ENCODE data around the gene DGLUCY. TPM values are rescaled to one million over a fixed set of nuclear protein-coding genes. Genes with fewer than 3 reads are reported as not detected.

Gene DGLUCY
- total and polyA plus RNA-seq, 4 donors = 17.9 to 58.1 (median 24.9) TPM

DNA sequence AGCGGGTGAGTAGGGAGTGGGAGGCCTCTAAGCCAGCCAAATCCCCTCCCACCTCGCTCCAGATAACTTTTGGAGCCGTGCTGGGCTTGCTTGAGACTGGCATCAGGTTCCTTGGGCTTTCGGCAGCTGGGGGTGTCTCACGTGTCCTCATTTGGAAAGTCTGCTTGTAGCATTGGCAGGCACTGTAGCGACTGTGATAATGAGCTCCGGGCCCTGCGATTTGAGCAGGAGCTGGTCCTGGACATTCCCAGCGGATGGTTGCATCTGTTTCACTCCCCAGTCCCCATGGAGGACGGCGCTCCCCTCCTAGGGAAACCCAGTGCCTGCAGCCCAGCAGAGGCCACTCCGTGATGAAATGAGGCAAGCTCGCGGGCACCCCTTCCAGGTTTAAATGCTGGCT, 49.4 kb downstream of the DGLUCY start:
- no peak for DNase-seq (ENCODE audit: low spot score)
- peaks cover 2 to 42% (median 36%) of the 10 kb centered on the region in 4 donors for H3K36me3 ChIP-seq (ENCODE audit: control insufficient read depth in 4 of 4, insufficient read depth in 3 of 4, low read depth in 1 of 4, low read length in 3 of 4)
- peaks cover 2 to 33% (median 18%) of the 10 kb centered on the region in 4 donors for H3K4me1 ChIP-seq (ENCODE audit: control insufficient read depth in 4 of 4, insufficient read depth in 4 of 4, low read length in 3 of 4)
- H3K27me3 ChIP-seq (ENCODE audit: control insufficient read depth in 4 of 4, insufficient read depth in 4 of 4, low read length in 3 of 4) = no peaks in the 10 kb centered on the region
- no peaks in the 10 kb centered on the region for H3K9me3 ChIP-seq (ENCODE audit: control insufficient read depth in 4 of 4, low read length in 3 of 4)
- no peak overlapping the region for H3K9ac ChIP-seq (ENCODE audit: low read depth in 1 of 2, low read length in 2 of 2)
- no peak overlapping the region for H3K4me3 ChIP-seq (ENCODE audit: low read depth in 1 of 3, low read length in 3 of 3)
- 87% methylated on average over 14 of the region's 14 CpGs for WGBS
- TF ChIP-seq, protein P1, sequence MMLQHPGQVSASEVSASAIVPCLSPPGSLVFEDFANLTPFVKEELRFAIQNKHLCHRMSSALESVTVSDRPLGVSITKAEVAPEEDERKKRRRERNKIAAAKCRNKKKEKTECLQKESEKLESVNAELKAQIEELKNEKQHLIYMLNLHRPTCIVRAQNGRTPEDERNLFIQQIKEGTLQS (IDR thresholded peaks at IDR 0.05) = no peak
- TF ChIP-seq HNF4G (IDR thresholded peaks at IDR 0.05) (no peak), EGR1 (IDR thresholded peaks at IDR 0.05; ENCODE audit: low read depth in 2 of 2) (no peak), YY1 (IDR thresholded peaks at IDR 0.05) (no peak), FOXA2 (IDR thresholded peaks at IDR 0.05) (no peak), NR2F2 (IDR thresholded peaks at IDR 0.05) (no peak), ZBTB33 (IDR thresholded peaks at IDR 0.05) (no peak), JUND (IDR thresholded peaks at IDR 0.05) (no peak), SP1 (IDR thresholded peaks at IDR 0.05) (no peak), FOXA1 (IDR thresholded peaks at IDR 0.05) (no peak), HNF4A (conservative IDR thresholded peaks at IDR 0.05) (no peak), REST (IDR thresholded peaks at IDR 0.05) (no peak), GABPA (IDR thresholded peaks at IDR 0.05 in 1 of 2, conservative IDR thresholded peaks at IDR 0.05 in 1 of 2) (no peak), RAD21 (IDR thresholded peaks at IDR 0.05) (no peak)
- no peak overlapping the region for H3K27ac ChIP-seq (ENCODE audit: low read depth in 1 of 2, low read length in 2 of 2)

DNA sequence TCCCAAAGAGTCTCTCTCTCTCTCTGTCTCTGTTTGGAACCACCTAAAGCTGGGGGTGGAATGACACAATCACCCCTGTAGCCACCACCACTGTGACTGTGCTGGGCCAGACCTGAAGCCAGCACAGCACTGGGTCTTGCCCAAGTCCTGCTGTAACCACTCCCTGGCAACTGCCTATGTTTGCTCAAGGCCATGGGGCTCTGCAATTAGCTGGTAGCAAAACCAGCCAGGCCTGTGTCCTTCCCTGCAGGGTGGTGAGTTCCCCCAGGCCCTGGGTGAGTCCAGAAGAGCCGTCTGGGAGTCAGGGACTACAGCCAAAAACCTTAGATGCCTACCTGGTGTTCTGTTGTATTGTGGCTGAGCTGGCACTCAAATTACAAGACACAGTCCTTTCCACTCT, 50.8 kb downstream of the DGLUCY start:
- H3K9me3 ChIP-seq (ENCODE audit: control insufficient read depth in 4 of 4, low read length in 3 of 4) = no peaks in the 10 kb centered on the region
- no peak for DNase-seq (ENCODE audit: low spot score)
- WGBS = 37% methylated on average over 1 of the region's 1 CpG
- peaks cover 2 to 46% (median 36%) of the 10 kb centered on the region in 4 donors for H3K36me3 ChIP-seq (ENCODE audit: control insufficient read depth in 4 of 4, insufficient read depth in 3 of 4, low read depth in 1 of 4, low read length in 3 of 4)
- peak overlapping the region in 1 of 2 donors; percentile 31 for H3K9ac ChIP-seq (ENCODE audit: low read depth in 1 of 2, low read length in 2 of 2)
- H3K4me3 ChIP-seq (ENCODE audit: low read depth in 1 of 3, low read length in 3 of 3) = no peak overlapping the region
- peaks cover 0 to 26% (median 17%) of the 10 kb centered on the region in 4 donors for H3K4me1 ChIP-seq (ENCODE audit: control insufficient read depth in 4 of 4, insufficient read depth in 4 of 4, low read length in 3 of 4)
- no peaks in the 10 kb centered on the region for H3K27me3 ChIP-seq (ENCODE audit: control insufficient read depth in 4 of 4, insufficient read depth in 4 of 4, low read length in 3 of 4)
- peak overlapping the region; percentile 82 to 85 for H3K27ac ChIP-seq (ENCODE audit: low read depth in 1 of 2, low read length in 2 of 2)
- TF ChIP-seq JUND (IDR thresholded peaks at IDR 0.05) (peak; percentile 37 to 63), YY1 (IDR thresholded peaks at IDR 0.05) (peak; percentile 81), FOXA1 (IDR thresholded peaks at IDR 0.05) (peak; percentile 57), HNF4G (IDR thresholded peaks at IDR 0.05) (no peak), REST (IDR thresholded peaks at IDR 0.05) (peak; percentile 49), SP1 (IDR thresholded peaks at IDR 0.05) (peak; percentile 83), TAF1 (conservative IDR thresholded peaks at IDR 0.05) (no peak), EGR1 (IDR thresholded peaks at IDR 0.05; ENCODE audit: low read depth in 2 of 2) (no peak), FOXA2 (IDR thresholded peaks at IDR 0.05) (peak; percentile 77), NR2F2 (IDR thresholded peaks at IDR 0.05) (no peak), RAD21 (IDR thresholded peaks at IDR 0.05) (peak; percentile 48 to 68), ZBTB33 (IDR thresholded peaks at IDR 0.05) (peak; percentile 80), MAX (IDR thresholded peaks at IDR 0.05) (peak; percentile 76), HNF4A (conservative IDR thresholded peaks at IDR 0.05) (peak; percentile 63 to 71), RXRA (IDR thresholded peaks at IDR 0.05) (peak; percentile 73 to 86)
- TF ChIP-seq, protein P1 (IDR thresholded peaks at IDR 0.05) = peak; percentile 15

Data from liver (tissue), 9 donors.